B cell (primary cell): ENCODE results near the gene LPIN3. TPM values are rescaled to one million over a fixed set of nuclear protein-coding genes. Genes with fewer than 3 reads are reported as not detected.

ENCODE experiments used
- ATAC-seq: fragments of 200-7000 bp; cut with Tn5 transposase; one replicate; pipeline ENCODE4 v1.10.0; 2021; ENCODE audit warnings: low read depth, mild to moderate bottlenecking, moderate number of reproducible peaks, moderate library complexity
- CTCF ChIA-PET: fragments of 350-600 bp; sonication (Branson Sonifier 250); formaldehyde crosslinking; loops from one replicate; lab custom pipeline; 2021; ENCODE audit warnings: antibody characterized with exemption, inconsistent platforms; lab: Charles Lee
- POLR2A ChIA-PET: fragments of 350-600 bp; sonication (Branson Sonifier 250); formaldehyde crosslinking; loops from one replicate; lab custom pipeline; 2021; ENCODE audit warnings: antibody characterized with exemption; lab: Charles Lee
- DNase-seq: peaks from one replicate; pipeline ENCODE4 v3.0.0; 2013
- H2AFZ ChIP-seq: 2 replicates; pipeline ENCODE4 v1.6.1; 2012; ENCODE audit warnings: mild to moderate bottlenecking, low read depth, low read length; ENCODE audit not compliant: insufficient read depth, poor library complexity, severe bottlenecking
- H3K27ac ChIP-seq, 2 donors: 1 replicate in 1 of 2; 2 replicates in 1 of 2; pipeline ENCODE4 v1.5.1; 2012 to 2013; ENCODE audit warnings: low read length in 2 of 2, mild to moderate bottlenecking in 2 of 2, moderate library complexity in 1 of 2
- H3K27me3 ChIP-seq, 4 experiments: fragments of 200-600 bp in 1 of 4; sonication (generic) in 1 of 4; replicated peaks in 1 of 4; 1 replicate in 2 of 4; 2 replicates in 2 of 4; pipeline versions ENCODE4 v1.6.1 to v1.7.0; 2013 to 2016; ENCODE audit warnings: low read length in 3 of 4, mild to moderate bottlenecking in 2 of 4, mixed read lengths in 1 of 4, moderate library complexity in 1 of 4; ENCODE audit not compliant: insufficient read depth in 4 of 4, control insufficient read depth in 3 of 4; ENCODE audit errors: control extremely low read depth in 1 of 4
- H3K36me3 ChIP-seq, 2 experiments: replicated peaks in 1 of 2; 1 replicate in 1 of 2; 2 replicates in 1 of 2; pipeline versions ENCODE4 v1.6.1 to v1.7.1; 2013; ENCODE audit warnings: low read length in 1 of 2; ENCODE audit not compliant: insufficient read depth in 2 of 2, control insufficient read depth in 1 of 2; ENCODE audit errors: control extremely low read depth in 1 of 2, extremely low read depth in 1 of 2
- H3K4me1 ChIP-seq, 2 donors: fragments of 200-600 bp in 1 of 2; sonication (generic) in 1 of 2; 1 replicate in 1 of 2; 2 replicates in 1 of 2; pipeline versions ENCODE4 v1.5.1 to v1.6.1; 2013 to 2017; ENCODE audit warnings: low read length in 2 of 2; ENCODE audit not compliant: control insufficient read depth in 2 of 2, insufficient read depth in 2 of 2
- H3K4me2 ChIP-seq: replicated peaks from 2 replicates; pipeline ENCODE3; 2012; ENCODE audit warnings: mild to moderate bottlenecking, low read depth, low read length; ENCODE audit not compliant: poor library complexity, severe bottlenecking
- H3K4me3 ChIP-seq, 5 experiments: fragments of 200-600 bp in 1 of 5; sonication (generic) in 1 of 5; 1 replicate in 3 of 5; 2 replicates in 2 of 5; pipeline versions ENCODE4 v1.5.1 to v1.7.0; 2011 to 2016; ENCODE audit warnings: low read length in 4 of 5, mild to moderate bottlenecking in 4 of 5, low read depth in 2 of 5, control low read depth in 1 of 5, moderate library complexity in 1 of 5; ENCODE audit not compliant: insufficient read depth in 1 of 5; ENCODE audit errors: control extremely low read depth in 1 of 5, extremely low read depth in 1 of 5
- H3K79me2 ChIP-seq: fragments of 200-600 bp; sonication (generic); one replicate; pipeline ENCODE4 v1.6.0; 2016; ENCODE audit warnings: low read length; ENCODE audit not compliant: control insufficient read depth, insufficient read depth
- H3K9ac ChIP-seq: fragments of 200-600 bp; sonication (generic); 2 replicates; pipeline ENCODE4 v1.6.1; 2017; ENCODE audit warnings: mild to moderate bottlenecking, low read length, moderate library complexity
- H3K9me3 ChIP-seq, 3 donors: one replicate each; pipeline versions ENCODE4 v1.6.1 to v1.7.1; 2013; ENCODE audit warnings: low read length in 2 of 3; ENCODE audit not compliant: control insufficient read depth in 2 of 3, insufficient read depth in 1 of 3; ENCODE audit errors: control extremely low read depth in 1 of 3
- H4K20me1 ChIP-seq: 2 replicates; pipeline ENCODE4 v1.6.0; 2012; ENCODE audit warnings: mild to moderate bottlenecking, low read length; ENCODE audit not compliant: insufficient read depth, control insufficient read depth, poor library complexity, severe bottlenecking
- H3K27ac Mint-ChIP-seq: one replicate; pipeline ENCODE4 v1.8.0; 2021; ENCODE audit warnings: mixed read lengths
- H3K27me3 Mint-ChIP-seq: one replicate; pipeline ENCODE4 v1.8.0; 2021; ENCODE audit warnings: mixed read lengths
- H3K4me1 Mint-ChIP-seq: one replicate; pipeline ENCODE4 v1.8.0; 2021; ENCODE audit warnings: mixed read lengths
- H3K4me3 Mint-ChIP-seq: one replicate; pipeline ENCODE4 v1.8.0; 2021; ENCODE audit warnings: mixed read lengths
- H3K9me3 Mint-ChIP-seq: one replicate; pipeline ENCODE4 v1.8.0; 2022; ENCODE audit warnings: mixed read lengths; ENCODE audit not compliant: insufficient read depth
- CTCF ChIP-seq: fragments of 200-600 bp; IDR thresholded peaks from one replicate; pipeline ENCODE4 v1.8.0; 2022; ENCODE audit warnings: antibody characterized with exemption, mild to moderate bottlenecking
- EZH2 ChIP-seq: IDR thresholded peaks from 2 replicates; pipeline ENCODE4 v1.6.1; 2012; ENCODE audit warnings: borderline replicate concordance, low read depth, mild to moderate bottlenecking, moderate library complexity, low read length; ENCODE audit not compliant: insufficient read depth, poor library complexity, severe bottlenecking
- WGBS: methylation state at CpG from one replicate; pipeline ENCODE4 v1.1.5; 2013; ENCODE audit warnings: missing lambda C conversion rate; ENCODE audit not compliant: insufficient coverage; 5-methylcytosine and 5-hydroxymethylcytosine counted together
- intact Hi-C: fragments of 100-400 bp; cut with micrococcal nuclease; formaldehyde crosslinking; loops from one replicate; pipeline ENCODE4 v1.10.0; 2022
- polyA plus RNA-seq: library from polyadenylated mRNA; depleted of rRNA; stranded (reverse); fragments of >200 nt; gene quantifications from 2 replicates; pipeline ENCODE4 v1.2.3, GENCODE V29; 2012
- total RNA-seq, 2 donors: library from RNA; stranded (reverse); fragments of 120-200 nt in 1 of 2; gene quantifications; 1 replicate in 1 of 2; 2 replicates in 1 of 2; pipeline versions ENCODE4 v1.2.3 to v1.2.4, GENCODE V29; 2013 to 2022

Gene LPIN3
- total and polyA plus RNA-seq, 2 donors (not counting 1 experiment from before 2014, with no cell fraction given) = 0.84 to 1.2 TPM

- peaks cover 6% of the 10 kb centered on the region for H3K4me1 Mint-ChIP-seq
- TF ChIP-seq EZH2 (no peak), CTCF (no peak)
- intact Hi-C loops = no loop called here
- Histone ChIP-seq H3K4me2 (no peak overlapping the region), H3K36me3 (no peaks in the 10 kb centered on the region), H3K9me3 (peaks cover 0 to 6% (median 0%) of the 10 kb centered on the region in 3 donors), H2AFZ (no peak overlapping the region), H3K27me3 (peaks cover 0 to 19% (median 9%) of the 10 kb centered on the region in 4 experiments), H3K4me3 (no peak overlapping the region), H3K79me2 (no peaks in the 10 kb centered on the region), H3K9ac (no peak overlapping the region), H3K4me1 (no peaks in the 10 kb centered on the region), H4K20me1 (no peaks in the 10 kb centered on the region), H3K27ac (no peak overlapping the region)
- ChIA-PET POLR2A (no interaction called here), CTCF (no interaction called here)
- no peak for ATAC-seq
- H3K9me3 Mint-ChIP-seq = no peaks in the 10 kb centered on the region
- no peak overlapping the region for H3K27ac Mint-ChIP-seq
- no peak for DNase-seq
- peak overlapping the region; percentile 10 for H3K4me3 Mint-ChIP-seq
- 81% methylated on average over 19 of the region's 19 CpGs for WGBS
- H3K27me3 Mint-ChIP-seq = peaks cover 38% of the 10 kb centered on the region
These were observed 24.5 kb downstream of the LPIN3 start for GRCh38 chr20:41364967-41365765.
